HepG2 (cell line): ENCODE measurements around the gene PTPRM. TPM values are rescaled to one million over a fixed set of nuclear protein-coding genes. Genes with fewer than 3 reads are reported as not detected.

ENCODE experiments used
- ATAC-seq: fragments of 200-7000 bp; cut with Tn5 transposase; 3 replicates; pipeline ENCODE4 v1.9.1; 2020; ENCODE audit warnings: mild to moderate bottlenecking, moderate library complexity
- BruUV-seq: library from RNA; stranded (reverse); fragments of 400-500 nt; replicated peaks from 2 replicates; lab custom pipeline; 2021; lab: Mats Ljungman, UMichigan
- CTCF ChIA-PET: fragments of 300-600 bp; formaldehyde crosslinking; extraction: SDS; loops from one replicate; lab custom pipeline; 2021; ENCODE audit warnings: low total read pairs, inconsistent platforms, low intra/inter-chr PET ratio; lab: Yijun Ruan, JAX
- POLR2A ChIA-PET: fragments of 350-600 bp; sonication (Branson Sonifier 250); formaldehyde crosslinking; loops from one replicate; lab custom pipeline; 2020; ENCODE audit warnings: antibody characterized with exemption, inconsistent platforms; lab: Yijun Ruan, JAX
- DNase-seq: peaks from one replicate; pipeline ENCODE4 v3.0.0-alpha.2; 2015; ENCODE audit warnings: low spot score
- FAIRE-seq: peaks from 3 replicates; lab custom pipeline; 2011; peaks lifted over from hg19 to GRCh38; lab: Jason Lieb, UNC
- H2AFZ ChIP-seq: one replicate; pipeline ENCODE4 v1.6.1; 2011; ENCODE audit warnings: low read length, inconsistent platforms
- H3K27ac ChIP-seq: fragments of 300-600 bp; 3 replicates; pipeline ENCODE4 v1.8.0; 2011; ENCODE audit warnings: mixed run types, mild to moderate bottlenecking, mixed read lengths, low read length, inconsistent platforms; ENCODE audit not compliant: insufficient read depth; ENCODE audit errors: extremely low read length
- H3K27me3 ChIP-seq, 2 experiments: fragments of 200-600 bp in 1 of 2; 2 replicates in 1 of 2; 3 replicates in 1 of 2; pipeline versions ENCODE4 v1.6.0 to v1.8.0; 2011; ENCODE audit warnings: low read length in 2 of 2, mild to moderate bottlenecking in 2 of 2, moderate library complexity in 2 of 2, inconsistent platforms in 1 of 2; ENCODE audit not compliant: insufficient read depth in 2 of 2, control insufficient read depth in 1 of 2
- H3K36me3 ChIP-seq, 2 experiments: fragments of 200-600 bp in 1 of 2; replicated peaks in 1 of 2; 2 replicates in 1 of 2; 3 replicates in 1 of 2; pipeline versions ENCODE4 v1.5.1 to v1.8.0; 2011; ENCODE audit warnings: low read length in 2 of 2, inconsistent platforms in 1 of 2; ENCODE audit not compliant: insufficient read depth in 2 of 2, control insufficient read depth in 1 of 2
- H3K4me1 ChIP-seq: 2 replicates; pipeline ENCODE4 v1.5.1; 2012; ENCODE audit warnings: low read length, inconsistent platforms; ENCODE audit not compliant: insufficient read depth
- H3K4me2 ChIP-seq: 2 replicates; pipeline ENCODE4 v1.6.0; 2011; ENCODE audit warnings: low read depth, low read length, inconsistent platforms
- H3K4me3 ChIP-seq, 3 experiments: fragments of 200-600 bp in 1 of 3; sonication (generic), shearing (Covaris generic) in 1 of 3; replicated peaks in 1 of 3; 2 replicates each; pipeline ENCODE4 v1.5.1; 2011 to 2016; ENCODE audit warnings: low read length in 3 of 3, inconsistent platforms in 2 of 3, low read depth in 2 of 3, mild to moderate bottlenecking in 2 of 3, control low read depth in 1 of 3, mixed read lengths in 1 of 3; ENCODE audit not compliant: insufficient read depth in 1 of 3
- H3K79me2 ChIP-seq: one replicate; pipeline ENCODE4 v1.6.1; 2011; ENCODE audit warnings: low read length, inconsistent platforms; ENCODE audit not compliant: insufficient read depth
- H3K9ac ChIP-seq: 2 replicates; pipeline ENCODE4 v1.6.0; 2011; ENCODE audit warnings: mild to moderate bottlenecking, low read depth, low read length, inconsistent platforms; ENCODE audit not compliant: insufficient read depth
- H3K9me3 ChIP-seq: 2 replicates; pipeline ENCODE4 v1.5.1; 2012; ENCODE audit warnings: mild to moderate bottlenecking, low read length
- H4K20me1 ChIP-seq: 2 replicates; pipeline ENCODE4 v1.6.0; 2011; ENCODE audit warnings: inconsistent platforms, mild to moderate bottlenecking, low read length, moderate library complexity; ENCODE audit not compliant: insufficient read depth
- BHLHE40 ChIP-seq: IDR thresholded peaks from 2 replicates; pipeline ENCODE4 v1.6.1; 2011; ENCODE audit warnings: low read length, improper control_type of control experiment
- CCAR2 ChIP-seq: fragments of 200-400 bp; formaldehyde crosslinking; optimal IDR thresholded peaks from 2 replicates; pipeline ENCODE3; 2018; ENCODE audit warnings: low read depth, mild to moderate bottlenecking, low read length, moderate library complexity
- FOSL1 ChIP-seq: sonication (generic); formaldehyde crosslinking; IDR thresholded peaks from 2 replicates; pipeline ENCODE4 v1.9.0; 2021; ENCODE audit warnings: missing genetic modification reagents, borderline replicate concordance
- FOSL2 ChIP-seq: sonication (generic); formaldehyde crosslinking; IDR thresholded peaks from 2 replicates; pipeline ENCODE4 v1.4.0; 2020; ENCODE audit warnings: missing genetic modification reagents
- GATAD2A ChIP-seq: IDR thresholded peaks from 2 replicates; pipeline ENCODE4 v1.6.1; 2016
- RXRA ChIP-seq: sonication (generic); formaldehyde crosslinking; IDR thresholded peaks from 2 replicates; pipeline ENCODE4 v1.5.1; 2020; ENCODE audit warnings: missing genetic modification reagents
- SCMH1 ChIP-seq: sonication (generic); formaldehyde crosslinking; IDR thresholded peaks from 2 replicates; pipeline ENCODE4 v1.9.0; 2021; ENCODE audit warnings: missing genetic modification reagents, mild to moderate bottlenecking, borderline replicate concordance
- THYN1 ChIP-seq: sonication (generic); formaldehyde crosslinking; IDR thresholded peaks from 2 replicates; pipeline ENCODE4 v1.8.1; 2023; ENCODE audit warnings: low read depth, mild to moderate bottlenecking, moderate library complexity, missing genetic modification reagents, borderline replicate concordance
- ZNF235 ChIP-seq: sonication (generic); formaldehyde crosslinking; IDR thresholded peaks from 2 replicates; pipeline ENCODE4 v1.8.1; 2023; ENCODE audit warnings: mild to moderate bottlenecking, missing genetic modification reagents, borderline replicate concordance
- ZNF260 ChIP-seq: sonication (generic); formaldehyde crosslinking; IDR thresholded peaks from 2 replicates; pipeline ENCODE4 v1.4.0; 2020; ENCODE audit warnings: missing genetic modification reagents, low read depth, mild to moderate bottlenecking, borderline replicate concordance
- WGBS: methylation state at CpG from one replicate; pipeline ENCODE4 v1.1.6; 2017; ENCODE audit warnings: low lambda C conversion rate; 5-methylcytosine and 5-hydroxymethylcytosine counted together
- in situ Hi-C: cut with HindIII; loops from 2 replicates; pipeline ENCODE4 v1.10.0; 2017; ENCODE audit warnings: low pct_unique_long_range_greater_than_20kb; ENCODE audit not compliant: extremely low pct_ligation_motif_present
- intact Hi-C: fragments of 100-400 bp; cut with micrococcal nuclease; formaldehyde crosslinking; loops from one replicate; pipeline ENCODE4 v1.10.0; 2022; ENCODE audit not compliant: unreplicated experiment
- polyA plus RNA-seq, 8 experiments: library from polyadenylated mRNA; depleted of rRNA in 3 of 8; stranded (reverse) in 7 of 8; unstranded in 1 of 8; fragments of >200 nt; fragmentation: Illumina TruSeq in 4 of 8; extraction: Trizol in 4 of 8; gene quantifications; 2 replicates each; pipeline versions ENCODE4 v1.2.1 to v1.2.3, GENCODE V29; 2011 to 2016; ENCODE audit warnings: low read depth in 4 of 8, missing spikeins in 1 of 8, mixed read lengths in 1 of 8; ENCODE audit not compliant: insufficient read depth in 1 of 8
- total RNA-seq, 5 experiments: library from RNA; depleted of rRNA; stranded (reverse); fragments of >200 nt; fragmentation: Illumina TruSeq; extraction: Trizol; gene quantifications; 2 replicates each; pipeline ENCODE4 v1.2.3, GENCODE V29; 2016; ENCODE audit warnings: low read depth in 1 of 5
- TF ChIP-seq, protein P1 (sequence below): IDR thresholded peaks from 2 replicates; pipeline ENCODE4 v1.6.1; 2018; ENCODE audit warnings: missing genetic modification reagents, mild to moderate bottlenecking, missing compliant biosample characterization
- TF ChIP-seq, protein P2 (sequence below): sonication (generic); formaldehyde crosslinking; IDR thresholded peaks from 2 replicates; pipeline ENCODE4 v1.4.0; 2020; ENCODE audit warnings: mild to moderate bottlenecking, missing genetic modification reagents

The PTPRM gene
- total and polyA plus RNA-seq, 2 of the 13 experiments (the other 11 are each of a cell fraction or from before 2014, with no cell fraction given), result 12.6 to 108 TPM

DNA sequence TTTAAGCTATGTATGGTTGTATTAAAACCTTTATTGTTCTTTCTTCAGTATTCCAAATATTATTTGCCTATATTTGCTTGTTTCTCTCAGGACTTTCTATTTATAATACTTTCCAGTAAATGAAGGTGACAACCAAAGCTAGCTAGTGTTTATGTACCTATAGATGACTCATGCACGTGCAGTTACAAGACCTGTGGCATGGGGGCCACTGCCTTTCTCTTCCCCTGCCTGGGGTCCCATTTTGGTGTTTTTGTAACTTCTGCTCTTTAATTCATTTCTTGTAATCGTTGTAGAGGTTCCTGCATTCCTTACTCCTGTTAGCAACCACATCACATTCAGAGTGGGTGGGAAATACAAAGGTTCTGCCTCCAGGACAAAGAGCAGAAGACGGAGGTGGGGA is 364.6 kb downstream of the PTPRM start:
- Histone ChIP-seq H3K27me3 (no peaks in the 10 kb centered on the region), H3K4me3 (no peak overlapping the region), H3K36me3 (peaks cover 2 to 5% of the 10 kb centered on the region in 2 experiments; a peak in 3 of 5 replicates), H3K9ac (no peak overlapping the region), H3K4me1 (peaks cover 11% of the 10 kb centered on the region), H2AFZ (no peak overlapping the region), H3K9me3 (no peaks in the 10 kb centered on the region), H3K27ac (no peak overlapping the region), H3K4me2 (no peak overlapping the region), H3K79me2 (no peaks in the 10 kb centered on the region), H4K20me1 (no peaks in the 10 kb centered on the region)
- no peak for ATAC-seq
- WGBS, result 69% methylated on average over 3 of the region's 3 CpGs
- intact Hi-C loops (no loop called here), in situ Hi-C loops (no loop called here)
- ChIA-PET POLR2A (no interaction called here), CTCF (no interaction called here)
- TF ChIP-seq BHLHE40, result peak; percentile 33; the same call in 1 of the 2 replicates
- no peak for TF ChIP-seq CCAR2
- TF ChIP-seq GATAD2A, result 0 out of 2 replicates have a peak, but pooled peaks have one; percentile 25
- TF ChIP-seq FOSL1 (CRISPR knock-in tag), result 0 out of 2 replicates have a peak, but pooled peaks have one; percentile 39
- no peak for TF ChIP-seq ZNF260 (CRISPR knock-in tag)
- peak; percentile 82 for TF ChIP-seq FOSL2 (CRISPR knock-in tag)
- DNase-seq, result peak; percentile 14
- FAIRE-seq, result no peak
- BruUV-seq, result no TSS peak

GRCh38 chr18:7937268-7937667 is 370.2 kb downstream of the PTPRM start:
- intact Hi-C loops, result no loop called here
- TF ChIP-seq ZNF235 (CRISPR knock-in tag) (no peak), SCMH1 (CRISPR knock-in tag) (no peak), RXRA (CRISPR knock-in tag) (no peak), THYN1 (CRISPR knock-in tag) (no peak)
- TF ChIP-seq, protein P1, sequence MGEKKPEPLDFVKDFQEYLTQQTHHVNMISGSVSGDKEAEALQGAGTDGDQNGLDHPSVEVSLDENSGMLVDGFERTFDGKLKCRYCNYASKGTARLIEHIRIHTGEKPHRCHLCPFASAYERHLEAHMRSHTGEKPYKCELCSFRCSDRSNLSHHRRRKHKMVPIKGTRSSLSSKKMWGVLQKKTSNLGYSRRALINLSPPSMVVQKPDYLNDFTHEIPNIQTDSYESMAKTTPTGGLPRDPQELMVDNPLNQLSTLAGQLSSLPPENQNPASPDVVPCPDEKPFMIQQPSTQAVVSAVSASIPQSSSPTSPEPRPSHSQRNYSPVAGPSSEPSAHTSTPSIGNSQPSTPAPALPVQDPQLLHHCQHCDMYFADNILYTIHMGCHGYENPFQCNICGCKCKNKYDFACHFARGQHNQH (CRISPR knock-in tag), result no peak
- TF ChIP-seq, protein P2, sequence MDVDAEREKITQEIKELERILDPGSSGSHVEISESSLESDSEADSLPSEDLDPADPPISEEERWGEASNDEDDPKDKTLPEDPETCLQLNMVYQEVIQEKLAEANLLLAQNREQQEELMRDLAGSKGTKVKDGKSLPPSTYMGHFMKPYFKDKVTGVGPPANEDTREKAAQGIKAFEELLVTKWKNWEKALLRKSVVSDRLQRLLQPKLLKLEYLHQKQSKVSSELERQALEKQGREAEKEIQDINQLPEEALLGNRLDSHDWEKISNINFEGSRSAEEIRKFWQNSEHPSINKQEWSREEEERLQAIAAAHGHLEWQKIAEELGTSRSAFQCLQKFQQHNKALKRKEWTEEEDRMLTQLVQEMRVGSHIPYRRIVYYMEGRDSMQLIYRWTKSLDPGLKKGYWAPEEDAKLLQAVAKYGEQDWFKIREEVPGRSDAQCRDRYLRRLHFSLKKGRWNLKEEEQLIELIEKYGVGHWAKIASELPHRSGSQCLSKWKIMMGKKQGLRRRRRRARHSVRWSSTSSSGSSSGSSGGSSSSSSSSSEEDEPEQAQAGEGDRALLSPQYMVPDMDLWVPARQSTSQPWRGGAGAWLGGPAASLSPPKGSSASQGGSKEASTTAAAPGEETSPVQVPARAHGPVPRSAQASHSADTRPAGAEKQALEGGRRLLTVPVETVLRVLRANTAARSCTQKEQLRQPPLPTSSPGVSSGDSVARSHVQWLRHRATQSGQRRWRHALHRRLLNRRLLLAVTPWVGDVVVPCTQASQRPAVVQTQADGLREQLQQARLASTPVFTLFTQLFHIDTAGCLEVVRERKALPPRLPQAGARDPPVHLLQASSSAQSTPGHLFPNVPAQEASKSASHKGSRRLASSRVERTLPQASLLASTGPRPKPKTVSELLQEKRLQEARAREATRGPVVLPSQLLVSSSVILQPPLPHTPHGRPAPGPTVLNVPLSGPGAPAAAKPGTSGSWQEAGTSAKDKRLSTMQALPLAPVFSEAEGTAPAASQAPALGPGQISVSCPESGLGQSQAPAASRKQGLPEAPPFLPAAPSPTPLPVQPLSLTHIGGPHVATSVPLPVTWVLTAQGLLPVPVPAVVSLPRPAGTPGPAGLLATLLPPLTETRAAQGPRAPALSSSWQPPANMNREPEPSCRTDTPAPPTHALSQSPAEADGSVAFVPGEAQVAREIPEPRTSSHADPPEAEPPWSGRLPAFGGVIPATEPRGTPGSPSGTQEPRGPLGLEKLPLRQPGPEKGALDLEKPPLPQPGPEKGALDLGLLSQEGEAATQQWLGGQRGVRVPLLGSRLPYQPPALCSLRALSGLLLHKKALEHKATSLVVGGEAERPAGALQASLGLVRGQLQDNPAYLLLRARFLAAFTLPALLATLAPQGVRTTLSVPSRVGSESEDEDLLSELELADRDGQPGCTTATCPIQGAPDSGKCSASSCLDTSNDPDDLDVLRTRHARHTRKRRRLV (CRISPR knock-in tag), result no peak

More at GRCh38 chr18:7937268-7937667, 370.2 kb downstream of the PTPRM start:
- no peak overlapping the region for H3K4me3 ChIP-seq
- H3K4me2 ChIP-seq, result no peak overlapping the region
- no TSS peak for BruUV-seq
- no peaks in the 10 kb centered on the region; a peak in 2 of 5 replicates for H3K36me3 ChIP-seq
- no peaks in the 10 kb centered on the region for H3K27me3 ChIP-seq
- DNase-seq (no peak), FAIRE-seq (no peak), ATAC-seq (no peak)
- in situ Hi-C loops, result no loop called here
- H3K9me3 ChIP-seq, result no peaks in the 10 kb centered on the region
- H3K79me2 ChIP-seq, result no peaks in the 10 kb centered on the region
- ChIA-PET POLR2A (no interaction called here), CTCF (no interaction called here)
- no peak overlapping the region for H3K9ac ChIP-seq
- H3K27ac ChIP-seq, result no peak overlapping the region
- H4K20me1 ChIP-seq, result no peaks in the 10 kb centered on the region
- no peak overlapping the region for H2AFZ ChIP-seq
- WGBS, result 100% methylated on average over 6 of the region's 13 CpGs
- no peaks in the 10 kb centered on the region for H3K4me1 ChIP-seq
